GM21528 (cell line): ENCODE data around the gene CIAO3.
"Not testable (repeated sequence)": the region's sequence is repeated elsewhere in the genome, so short reads cannot be mapped to it uniquely, and the experiment has no call there.

Experiments used
- ATAC-seq: cut with Tn5 transposase; IDR thresholded peaks from one replicate; pipeline ENCODE4 v1.9.1; 2021; ENCODE audit warnings: mild to moderate bottlenecking, moderate library complexity; ENCODE audit not compliant: unreplicated experiment, low FRiP score

Gene CIAO3

GRCh38 chr16:700684-701584 is 39.9 kb downstream of the CIAO3 start:
- ATAC-seq: no peak

GRCh38 chr16:698911-699671 is 41.7 kb downstream of the CIAO3 start:
- ATAC-seq: no peak

- no peak for ATAC-seq
Measured at GRCh38 chr16:695355-696089, 45.3 kb downstream of the CIAO3 start.

- ATAC-seq: no peak
Measured at GRCh38 chr16:694863-695354, 45.9 kb downstream of the CIAO3 start.

- no peak for ATAC-seq
Measured at GRCh38 chr16:694187-694862, 46.5 kb downstream of the CIAO3 start.

GRCh38 chr16:693766-694165 is 47.0 kb downstream of the CIAO3 start:
- ATAC-seq: no peak

GRCh38 chr16:693364-693763 is 47.4 kb downstream of the CIAO3 start:
- ATAC-seq: no peak

GRCh38 chr16:692356-693108 is 48.3 kb downstream of the CIAO3 start:
- ATAC-seq: no peak

- not testable (repeated sequence) for ATAC-seq
Measured at GRCh38 chr16:691242-691641, 49.6 kb downstream of the CIAO3 start.

- ATAC-seq: no peak
Measured at GRCh38 chr16:689175-689897, 51.5 kb downstream of the CIAO3 start.

GRCh38 chr16:687499-687898 is 53.3 kb downstream of the CIAO3 start:
- no peak for ATAC-seq

GRCh38 chr16:686459-687260 is 54.1 kb downstream of the CIAO3 start:
- no peak for ATAC-seq

- no peak for ATAC-seq
Measured at GRCh38 chr16:685967-686366, 54.8 kb downstream of the CIAO3 start.

GRCh38 chr16:684961-685696 is 55.7 kb downstream of the CIAO3 start:
- no peak for ATAC-seq

- peak; percentile 50 for ATAC-seq
Measured at GRCh38 chr16:684071-684794, 56.6 kb downstream of the CIAO3 start, which contains the start of gene JMJD8. TSS of gene JMJD8 (minus strand) at chr16:684334. CDS start at chr16:684319, 15 bp downstream.

GRCh38 chr16:683396-684070 is 57.3 kb downstream of the CIAO3 start:
- ATAC-seq: peak; percentile 2
